ENCODE data around the gene PPIP5K1.

DNA sequence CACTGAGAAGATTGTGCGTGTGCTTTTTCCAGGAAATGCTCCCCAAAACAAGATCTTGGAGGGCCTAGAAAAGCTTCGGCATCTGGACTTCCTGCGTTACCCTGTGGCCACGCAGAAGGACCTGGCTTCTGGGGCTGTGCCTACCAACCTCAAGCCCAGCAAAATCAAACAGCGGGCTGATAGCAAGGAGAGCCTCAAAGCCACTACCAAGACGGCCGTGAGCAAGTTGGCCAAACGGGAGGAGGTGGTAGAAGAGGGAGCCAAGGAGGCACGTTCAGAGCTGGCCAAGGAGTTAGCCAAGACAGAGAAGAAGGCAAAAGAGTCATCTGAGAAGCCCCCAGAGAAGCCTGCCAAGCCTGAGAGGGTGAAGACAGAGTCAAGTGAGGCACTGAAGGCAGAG lies 67.8 kb downstream of the PPIP5K1 start:
- TF ChIP-seq POLR2AphosphoS5 (IDR thresholded peaks at IDR 0.05), result no peak
- TF ChIP-seq, protein P1, sequence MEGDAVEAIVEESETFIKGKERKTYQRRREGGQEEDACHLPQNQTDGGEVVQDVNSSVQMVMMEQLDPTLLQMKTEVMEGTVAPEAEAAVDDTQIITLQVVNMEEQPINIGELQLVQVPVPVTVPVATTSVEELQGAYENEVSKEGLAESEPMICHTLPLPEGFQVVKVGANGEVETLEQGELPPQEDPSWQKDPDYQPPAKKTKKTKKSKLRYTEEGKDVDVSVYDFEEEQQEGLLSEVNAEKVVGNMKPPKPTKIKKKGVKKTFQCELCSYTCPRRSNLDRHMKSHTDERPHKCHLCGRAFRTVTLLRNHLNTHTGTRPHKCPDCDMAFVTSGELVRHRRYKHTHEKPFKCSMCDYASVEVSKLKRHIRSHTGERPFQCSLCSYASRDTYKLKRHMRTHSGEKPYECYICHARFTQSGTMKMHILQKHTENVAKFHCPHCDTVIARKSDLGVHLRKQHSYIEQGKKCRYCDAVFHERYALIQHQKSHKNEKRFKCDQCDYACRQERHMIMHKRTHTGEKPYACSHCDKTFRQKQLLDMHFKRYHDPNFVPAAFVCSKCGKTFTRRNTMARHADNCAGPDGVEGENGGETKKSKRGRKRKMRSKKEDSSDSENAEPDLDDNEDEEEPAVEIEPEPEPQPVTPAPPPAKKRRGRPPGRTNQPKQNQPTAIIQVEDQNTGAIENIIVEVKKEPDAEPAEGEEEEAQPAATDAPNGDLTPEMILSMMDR (IDR thresholded peaks at IDR 0.05), result no peak
